ENCODE results near the gene LARGE1.

GRCh38 chr22:33735978-33736377 lies 184.3 kb downstream of the LARGE1 start:
- TF ChIP-seq EZH2phosphoT487 (IDR thresholded peaks at IDR 0.05; ENCODE audit: insufficient read depth, low read depth) (no peak), EZH2 (IDR thresholded peaks at IDR 0.05; ENCODE audit: insufficient read depth, poor library complexity, severe bottlenecking) (no peak)

All from GM23248 (cell line).